HCT116 (cell line): ENCODE results near the gene SLC13A4. TPM values are rescaled to one million over a fixed set of nuclear protein-coding genes. Genes with fewer than 3 reads are reported as not detected.

Source experiments
- ATAC-seq: fragments of 200-7000 bp; cut with Tn5 transposase; 2 replicates; pipeline ENCODE4 v1.9.1; 2020; ENCODE audit warnings: mild to moderate bottlenecking, moderate library complexity
- BruUV-seq: library from RNA; stranded (reverse); fragments of 400-500 nt; replicated peaks from 2 replicates; lab custom pipeline; 2021; lab: Mats Ljungman, UMichigan
- CTCF ChIA-PET: fragments of 300-600 bp; sonication (Branson Sonifier 250); formaldehyde crosslinking; loops from one replicate; lab custom pipeline; 2021; ENCODE audit warnings: antibody characterized with exemption; lab: Charles Lee
- POLR2A ChIA-PET: fragments of 300-600, 350-600 bp; sonication (Branson Sonifier 250); formaldehyde crosslinking; loops from one replicate; lab custom pipeline; 2021; ENCODE audit warnings: antibody characterized with exemption; lab: Charles Lee
- RAD21 ChIA-PET, 2 experiments: fragments of 300-600 bp; sonication (Branson Sonifier 250); formaldehyde crosslinking; loops; one replicate each; lab custom pipeline; 2023; ENCODE audit warnings: low total read pairs in 2 of 2; ENCODE audit not compliant: uncharacterized antibody in 2 of 2, unreplicated experiment in 2 of 2, low non-redundant PET in 1 of 2; lab: Charles Lee
- DNase-seq: peaks from one replicate; pipeline ENCODE4 v3.0.0-alpha.2; 2010; ENCODE audit warnings: low read depth, low spot score
- H2AFZ ChIP-seq: fragments of 200-600 bp; shearing (Covaris generic), sonication (generic); 2 replicates; pipeline ENCODE4 v1.6.1; 2017; ENCODE audit warnings: low read depth, mixed run types, mixed read lengths, antibody characterized with exemption, low read length; ENCODE audit not compliant: poor library complexity, severe bottlenecking
- H3K27ac ChIP-seq: 2 replicates; pipeline ENCODE4 v1.5.1; 2012; ENCODE audit warnings: low read depth, low read length
- H3K27me3 ChIP-seq: fragments of 200-600 bp; sonication (generic); 2 replicates; pipeline ENCODE4 v1.6.1; 2016; ENCODE audit warnings: mixed run types, low read length, mixed read lengths; ENCODE audit not compliant: insufficient read depth
- H3K36me3 ChIP-seq, 2 experiments: fragments of 200-500 bp in 1 of 2; fragments of 200-600 bp in 1 of 2; sonication (Bioruptor generic) in 1 of 2; sonication (generic) in 1 of 2; 2 replicates each; pipeline versions ENCODE4 v1.5.1 to v1.6.1; 2014 to 2016; ENCODE audit warnings: low read length in 2 of 2, inconsistent platforms in 1 of 2, mixed read lengths in 1 of 2, mixed run types in 1 of 2; ENCODE audit not compliant: insufficient read depth in 2 of 2, control insufficient read depth in 1 of 2
- H3K4me1 ChIP-seq, 2 experiments: fragments of 200-600 bp in 1 of 2; sonication (generic) in 1 of 2; 2 replicates each; pipeline versions ENCODE4 v1.5.1 to v1.6.1; 2012 to 2017; ENCODE audit warnings: low read length in 2 of 2, inconsistent platforms in 1 of 2, mild to moderate bottlenecking in 1 of 2, mixed read lengths in 1 of 2, mixed run types in 1 of 2, moderate library complexity in 1 of 2; ENCODE audit not compliant: insufficient read depth in 2 of 2, control insufficient read depth in 1 of 2
- H3K4me2 ChIP-seq: fragments of 200-600 bp; sonication (generic); 2 replicates; pipeline ENCODE4 v1.6.1; 2017; ENCODE audit warnings: mixed run types, low read length, mixed read lengths
- H3K4me3 ChIP-seq, 2 experiments: fragments of 200-600 bp in 1 of 2; sonication (generic) in 1 of 2; replicated peaks in 1 of 2; 2 replicates each; pipeline ENCODE4 v1.5.1; 2011 to 2016; ENCODE audit warnings: low read length in 2 of 2, control low read depth in 1 of 2, low read depth in 1 of 2, mild to moderate bottlenecking in 1 of 2, mixed read lengths in 1 of 2, mixed run types in 1 of 2
- H3K79me2 ChIP-seq: fragments of 200-600 bp; sonication (generic); 2 replicates; pipeline ENCODE4 v1.6.1; 2017; ENCODE audit warnings: mild to moderate bottlenecking, mixed run types, low read length, moderate library complexity, mixed read lengths; ENCODE audit not compliant: insufficient read depth
- H3K9ac ChIP-seq: fragments of 200-600 bp; sonication (generic); 2 replicates; pipeline ENCODE4 v1.6.1; 2016; ENCODE audit warnings: low read length, mixed read lengths
- H3K9me2 ChIP-seq: fragments of 200-600 bp; sonication (generic), shearing (Covaris generic); 2 replicates; pipeline ENCODE4 v1.6.1; 2017; ENCODE audit warnings: mixed run types, mild to moderate bottlenecking, moderate library complexity; ENCODE audit not compliant: insufficient read depth
- H3K9me3 ChIP-seq, 2 experiments: fragments of 200-500 bp in 1 of 2; fragments of 200-600 bp in 1 of 2; sonication (Bioruptor generic) in 1 of 2; sonication (generic) in 1 of 2; 2 replicates each; pipeline ENCODE4 v1.6.1; 2014 to 2017; ENCODE audit warnings: low read length in 2 of 2, mixed read lengths in 2 of 2, inconsistent platforms in 1 of 2, low read depth in 1 of 2, mild to moderate bottlenecking in 1 of 2, mixed run types in 1 of 2, moderate library complexity in 1 of 2; ENCODE audit not compliant: control insufficient read depth in 1 of 2, insufficient read depth in 1 of 2
- H4K20me1 ChIP-seq: fragments of 200-600 bp; sonication (generic), shearing (Covaris generic); 2 replicates; pipeline ENCODE4 v1.6.1; 2017; ENCODE audit warnings: mixed run types, mild to moderate bottlenecking, moderate library complexity; ENCODE audit not compliant: insufficient read depth
- EZH2 ChIP-seq: fragments of 200-600 bp; sonication (generic); IDR thresholded peaks from 2 replicates; pipeline ENCODE4 v1.6.1; 2017; ENCODE audit warnings: antibody characterized with exemption, mixed run types
- JUND ChIP-seq: IDR thresholded peaks from 2 replicates; pipeline ENCODE4 v1.6.1; 2012
- POLR2A ChIP-seq: IDR thresholded peaks from 2 replicates; pipeline ENCODE4 v1.7.0; 2011; ENCODE audit warnings: borderline replicate concordance; ENCODE audit not compliant: insufficient read depth, insufficient read length; ENCODE audit errors: extremely low read depth
- intact Hi-C: fragments of 100-400 bp; cut with micrococcal nuclease; formaldehyde crosslinking; loops from 2 replicates; pipeline ENCODE4 v1.10.0; 2022
- total RNA-seq: library from RNA; stranded (reverse); gene quantifications from one replicate; pipeline ENCODE4 v1.2.1, GENCODE V29; 2021; ENCODE audit not compliant: unreplicated experiment
- TF ChIP-seq, protein P1 (sequence below), 3 experiments: fragments of 200-600 bp in 1 of 3; sonication (generic) in 1 of 3; IDR thresholded peaks in 2 of 3; conservative IDR thresholded peaks in 1 of 3; 2 replicates each; pipeline ENCODE4 v1.5.1; 2012 to 2017; ENCODE audit warnings: low read depth in 2 of 3, low read length in 2 of 3, antibody characterized with exemption in 1 of 3, borderline replicate concordance in 1 of 3, control low read depth in 1 of 3, mild to moderate bottlenecking in 1 of 3, mixed read lengths in 1 of 3, mixed run types in 1 of 3, moderate library complexity in 1 of 3; ENCODE audit not compliant: insufficient read depth in 1 of 3

The SLC13A4 gene
- total RNA-seq, 1 experiment from 2014 or later, result 0.30 TPM

DNA sequence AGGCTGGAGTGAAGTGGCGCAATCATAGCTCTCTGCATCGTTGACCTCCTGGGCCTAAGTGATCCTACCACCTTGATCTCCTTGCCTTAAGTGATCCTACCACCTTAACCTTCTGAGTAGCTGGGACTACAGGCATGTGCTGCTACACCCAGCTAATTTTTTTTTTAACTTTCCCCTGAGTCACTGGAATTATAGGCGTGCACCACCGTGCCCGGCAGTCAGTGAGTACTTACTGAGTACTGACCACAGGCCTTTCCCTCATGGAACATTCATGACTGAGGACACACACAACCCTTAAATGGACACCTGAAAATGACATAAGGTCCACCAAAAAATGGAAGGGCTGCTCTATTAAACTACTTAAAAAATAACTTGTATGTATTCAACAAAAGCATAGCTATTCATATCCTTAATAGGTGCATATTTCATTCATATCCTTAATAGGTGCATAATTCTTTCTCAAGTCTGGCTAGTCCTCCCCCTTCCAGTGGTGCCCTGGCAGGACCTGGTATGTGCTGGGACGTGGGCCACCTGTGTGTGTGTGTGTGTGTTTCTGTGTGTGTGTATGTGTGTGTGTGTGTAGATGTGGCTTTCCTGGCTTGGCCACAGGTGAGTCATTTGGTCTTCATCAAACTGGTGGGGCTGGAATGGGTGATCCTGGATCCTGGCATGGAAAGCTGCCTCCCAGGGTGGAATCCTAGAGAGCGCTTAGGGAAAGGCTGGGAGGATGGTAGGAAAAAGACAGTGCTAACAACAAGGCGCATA, 17.1 kb upstream of the SLC13A4 start (continued):
- TF ChIP-seq, protein P1, sequence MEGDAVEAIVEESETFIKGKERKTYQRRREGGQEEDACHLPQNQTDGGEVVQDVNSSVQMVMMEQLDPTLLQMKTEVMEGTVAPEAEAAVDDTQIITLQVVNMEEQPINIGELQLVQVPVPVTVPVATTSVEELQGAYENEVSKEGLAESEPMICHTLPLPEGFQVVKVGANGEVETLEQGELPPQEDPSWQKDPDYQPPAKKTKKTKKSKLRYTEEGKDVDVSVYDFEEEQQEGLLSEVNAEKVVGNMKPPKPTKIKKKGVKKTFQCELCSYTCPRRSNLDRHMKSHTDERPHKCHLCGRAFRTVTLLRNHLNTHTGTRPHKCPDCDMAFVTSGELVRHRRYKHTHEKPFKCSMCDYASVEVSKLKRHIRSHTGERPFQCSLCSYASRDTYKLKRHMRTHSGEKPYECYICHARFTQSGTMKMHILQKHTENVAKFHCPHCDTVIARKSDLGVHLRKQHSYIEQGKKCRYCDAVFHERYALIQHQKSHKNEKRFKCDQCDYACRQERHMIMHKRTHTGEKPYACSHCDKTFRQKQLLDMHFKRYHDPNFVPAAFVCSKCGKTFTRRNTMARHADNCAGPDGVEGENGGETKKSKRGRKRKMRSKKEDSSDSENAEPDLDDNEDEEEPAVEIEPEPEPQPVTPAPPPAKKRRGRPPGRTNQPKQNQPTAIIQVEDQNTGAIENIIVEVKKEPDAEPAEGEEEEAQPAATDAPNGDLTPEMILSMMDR (IDR thresholded peaks at IDR 0.05 in 2 of 3, conservative IDR thresholded peaks at IDR 0.05 in 1 of 3; ENCODE audit: borderline replicate concordance in 1 of 3, insufficient read depth in 1 of 3, low read depth in 2 of 3, low read length in 2 of 3), result no peak
- TF ChIP-seq EZH2, result no peak

- DNase-seq (no peak), ATAC-seq (peak; percentile 3)
- CTCF ChIA-PET, result interaction anchor here (1.2 kb wide), 1 partner anchor 9 kb away, joined by 3 read pairs; no protein-coding TSS in a partner anchor
Observed at GRCh38 chr7:135743907-135744731, 16.1 kb upstream of the SLC13A4 start.

More at GRCh38 chr7:135743907-135744731, 16.1 kb upstream of the SLC13A4 start:
- intact Hi-C loops, result loop anchor here (2.0 kb wide), 1 partner anchor 81 kb away; the partner anchor contains the start of gene STMP1
- RAD21 ChIA-PET, result interaction anchor here in 1 of 2 experiments (0.6 kb wide), 1 partner anchor 56 kb away, joined by 3 read pairs; no protein-coding TSS in a partner anchor
- no peaks in the 10 kb centered on the region for H3K36me3 ChIP-seq
- H3K27ac ChIP-seq, result peak overlapping the region; percentile 62; the same call in 1 of the 2 replicates
- H3K4me3 ChIP-seq, result no peak overlapping the region
- H3K9me2 ChIP-seq, result no peaks in the 10 kb centered on the region
- H3K4me1 ChIP-seq, result peaks cover 25 to 49% of the 10 kb centered on the region in 2 experiments
- no TSS peak for BruUV-seq
- POLR2A ChIA-PET, result interaction anchor here (1.0 to 2.1 kb wide), 6 partner anchors 8 to 81 kb away, joined by 3 to 11 read pairs (median 4); partner anchors contain the start of genes SLC13A4 and STMP1
- peak overlapping the region; percentile 91 for H2AFZ ChIP-seq
- H3K27me3 ChIP-seq, result no peaks in the 10 kb centered on the region
- peak overlapping the region; percentile 77 for H3K4me2 ChIP-seq
- H3K79me2 ChIP-seq, result no peaks in the 10 kb centered on the region
- H4K20me1 ChIP-seq, result no peaks in the 10 kb centered on the region
- TF ChIP-seq JUND (0 out of 2 replicates have a peak, but pooled peaks have one; percentile 22), POLR2A (no peak)
- H3K9ac ChIP-seq, result peak overlapping the region; percentile 58
- no peaks in the 10 kb centered on the region for H3K9me3 ChIP-seq
